Measurements from ENCODE around the gene RSL1D1. TPM values are rescaled to one million over a fixed set of nuclear protein-coding genes. Genes with fewer than 3 reads are reported as not detected.

Gene RSL1D1
- total and polyA plus RNA-seq, 2 donors (not counting 1 experiment from before 2014, with no cell fraction given): 40.5 to 158 TPM

DNA sequence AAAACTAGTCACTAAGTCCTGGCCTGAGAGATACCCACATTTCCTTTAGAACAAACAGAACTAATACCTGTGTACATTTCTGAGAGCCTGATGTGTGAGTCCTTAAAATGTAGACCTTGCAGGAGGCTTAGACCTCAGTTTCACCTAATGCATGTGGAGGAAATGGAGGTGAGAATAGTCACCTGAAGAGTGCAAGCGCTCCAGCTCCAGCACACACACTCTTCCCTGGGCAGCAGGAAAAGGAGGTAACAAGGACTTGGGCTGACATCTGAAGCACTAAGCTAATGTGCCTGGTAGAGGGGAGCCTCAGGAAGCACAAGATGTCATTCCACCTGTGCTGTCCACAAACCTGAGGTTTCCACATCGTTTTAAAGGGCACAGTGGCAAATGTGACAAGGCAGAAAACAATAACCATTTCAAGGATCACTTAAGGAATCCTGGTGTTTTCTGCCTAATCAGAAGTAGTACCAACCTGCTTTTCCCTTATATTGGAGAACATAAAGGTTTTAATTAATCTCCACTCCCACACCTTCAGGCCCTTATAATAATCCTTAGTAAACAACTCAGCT, 17.2 kb upstream of the RSL1D1 start:
- H3K27ac ChIP-seq (ENCODE audit: insufficient read depth, low read length): no peak overlapping the region
- no peak overlapping the region for H3K4me2 ChIP-seq (ENCODE audit: extremely low read depth, insufficient read depth, low read length)
- H2AFZ ChIP-seq (ENCODE audit: low read length): no peak overlapping the region
- peaks cover 3% of the 10 kb centered on the region for H3K4me1 ChIP-seq (ENCODE audit: control insufficient read depth, extremely low read depth, insufficient read depth, low read length)
- TF ChIP-seq, protein P1, sequence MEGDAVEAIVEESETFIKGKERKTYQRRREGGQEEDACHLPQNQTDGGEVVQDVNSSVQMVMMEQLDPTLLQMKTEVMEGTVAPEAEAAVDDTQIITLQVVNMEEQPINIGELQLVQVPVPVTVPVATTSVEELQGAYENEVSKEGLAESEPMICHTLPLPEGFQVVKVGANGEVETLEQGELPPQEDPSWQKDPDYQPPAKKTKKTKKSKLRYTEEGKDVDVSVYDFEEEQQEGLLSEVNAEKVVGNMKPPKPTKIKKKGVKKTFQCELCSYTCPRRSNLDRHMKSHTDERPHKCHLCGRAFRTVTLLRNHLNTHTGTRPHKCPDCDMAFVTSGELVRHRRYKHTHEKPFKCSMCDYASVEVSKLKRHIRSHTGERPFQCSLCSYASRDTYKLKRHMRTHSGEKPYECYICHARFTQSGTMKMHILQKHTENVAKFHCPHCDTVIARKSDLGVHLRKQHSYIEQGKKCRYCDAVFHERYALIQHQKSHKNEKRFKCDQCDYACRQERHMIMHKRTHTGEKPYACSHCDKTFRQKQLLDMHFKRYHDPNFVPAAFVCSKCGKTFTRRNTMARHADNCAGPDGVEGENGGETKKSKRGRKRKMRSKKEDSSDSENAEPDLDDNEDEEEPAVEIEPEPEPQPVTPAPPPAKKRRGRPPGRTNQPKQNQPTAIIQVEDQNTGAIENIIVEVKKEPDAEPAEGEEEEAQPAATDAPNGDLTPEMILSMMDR (conservative IDR thresholded peaks at IDR 0.05 in 1 of 2, IDR thresholded peaks at IDR 0.05 in 1 of 2; ENCODE audit: low read depth in 1 of 2, low read length in 2 of 2): no peak
- TF ChIP-seq EZH2 (IDR thresholded peaks at IDR 0.05; ENCODE audit: low read length, missing control alignments): no peak
- H4K20me1 ChIP-seq (ENCODE audit: control insufficient read depth, extremely low read depth, insufficient read depth, low read length): no peaks in the 10 kb centered on the region
- no peak overlapping the region for H3K4me3 ChIP-seq (replicated peaks in 1 of 4; ENCODE audit: control extremely low read depth in 1 of 4, insufficient read depth in 1 of 4, low read depth in 3 of 4, low read length in 4 of 4)
- no peak overlapping the region for H3K9ac ChIP-seq (ENCODE audit: insufficient read depth, low read length)
- H3K36me3 ChIP-seq (ENCODE audit: control insufficient read depth, insufficient read depth, low read length): peaks cover 4% of the 10 kb centered on the region
- DNase-seq (ENCODE audit: low read depth in 2 of 2): no peak
- H3K9me3 ChIP-seq (ENCODE audit: control insufficient read depth, insufficient read depth, low read depth, low read length): no peaks in the 10 kb centered on the region
- H3K79me2 ChIP-seq (ENCODE audit: control insufficient read depth, insufficient read depth, low read length): no peaks in the 10 kb centered on the region
- no peaks in the 10 kb centered on the region for H3K27me3 ChIP-seq (ENCODE audit: control insufficient read depth, insufficient read depth, low read length)

DNA sequence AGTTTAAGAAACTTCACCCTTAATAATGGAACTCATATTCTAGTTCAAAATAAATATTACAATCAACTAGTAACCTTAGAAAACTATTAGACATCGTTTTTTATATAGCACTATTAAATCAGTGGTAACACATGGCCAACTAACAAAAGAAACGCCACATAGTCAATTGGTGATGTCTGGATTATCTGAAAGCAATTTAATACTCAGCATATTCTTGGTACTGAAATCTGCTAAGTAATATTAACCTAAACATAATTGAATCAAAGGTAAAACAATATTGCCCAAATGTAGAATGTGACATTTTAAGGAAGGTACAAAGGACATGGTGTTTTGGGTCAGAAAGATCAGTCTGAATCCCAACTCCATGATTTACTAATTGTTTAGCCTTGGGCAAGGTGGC, 11.1 kb upstream of the RSL1D1 start:
- no peak overlapping the region for H2AFZ ChIP-seq (ENCODE audit: low read length)

DNA sequence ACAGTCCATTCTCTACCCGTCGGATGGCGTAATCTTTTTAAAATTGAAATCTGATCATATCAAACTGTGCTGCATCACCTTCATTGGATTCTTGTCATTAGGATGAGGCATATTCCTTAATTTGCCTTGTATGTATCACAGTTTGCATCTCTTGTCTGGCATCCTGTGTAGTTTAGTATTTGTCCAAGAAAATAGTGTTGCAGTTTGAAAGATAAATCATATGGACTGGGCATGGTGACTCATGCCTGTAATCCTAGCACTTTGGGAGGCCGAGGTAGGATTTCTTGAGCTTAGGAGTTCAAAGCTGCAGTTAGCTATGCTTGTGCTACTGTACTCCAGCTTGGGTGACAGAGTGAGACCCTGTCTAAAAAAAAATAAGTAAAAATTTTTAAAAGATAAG, 5.8 kb upstream of the RSL1D1 start:
- Histone ChIP-seq H3K9me3 (ENCODE audit: control insufficient read depth, insufficient read depth, low read depth, low read length) (no peaks in the 10 kb centered on the region), H3K4me1 (ENCODE audit: control insufficient read depth, extremely low read depth, insufficient read depth, low read length) (no peaks in the 10 kb centered on the region), H3K4me2 (ENCODE audit: extremely low read depth, insufficient read depth, low read length) (no peak overlapping the region), H2AFZ (ENCODE audit: low read length) (no peak overlapping the region), H3K27ac (ENCODE audit: insufficient read depth, low read length) (no peak overlapping the region), H3K4me3 (replicated peaks in 1 of 4; ENCODE audit: control extremely low read depth in 1 of 4, insufficient read depth in 1 of 4, low read depth in 3 of 4, low read length in 4 of 4) (no peak overlapping the region), H3K36me3 (ENCODE audit: control insufficient read depth, insufficient read depth, low read length) (no peaks in the 10 kb centered on the region), H3K79me2 (ENCODE audit: control insufficient read depth, insufficient read depth, low read length) (peaks cover 42% of the 10 kb centered on the region), H3K9ac (ENCODE audit: insufficient read depth, low read length) (no peak overlapping the region), H3K27me3 (ENCODE audit: control insufficient read depth, insufficient read depth, low read length) (no peaks in the 10 kb centered on the region), H4K20me1 (ENCODE audit: control insufficient read depth, extremely low read depth, insufficient read depth, low read length) (no peaks in the 10 kb centered on the region)
- DNase-seq (ENCODE audit: low read depth in 2 of 2): peak; percentile 28 to 60
- no peak for TF ChIP-seq EZH2 (IDR thresholded peaks at IDR 0.05; ENCODE audit: low read length, missing control alignments)
- TF ChIP-seq, protein P1 (conservative IDR thresholded peaks at IDR 0.05 in 1 of 2, IDR thresholded peaks at IDR 0.05 in 1 of 2; ENCODE audit: low read depth in 1 of 2, low read length in 2 of 2): no peak

More for the DNA sequence above, 11.1 kb upstream of the RSL1D1 start:
- H3K9ac ChIP-seq (ENCODE audit: insufficient read depth, low read length): no peak overlapping the region
- TF ChIP-seq EZH2 (IDR thresholded peaks at IDR 0.05; ENCODE audit: low read length, missing control alignments): no peak
- TF ChIP-seq, protein P1 (conservative IDR thresholded peaks at IDR 0.05 in 1 of 2, IDR thresholded peaks at IDR 0.05 in 1 of 2; ENCODE audit: low read depth in 1 of 2, low read length in 2 of 2): no peak
- no peak overlapping the region for H3K4me2 ChIP-seq (ENCODE audit: extremely low read depth, insufficient read depth, low read length)
- H3K9me3 ChIP-seq (ENCODE audit: control insufficient read depth, insufficient read depth, low read depth, low read length): no peaks in the 10 kb centered on the region
- no peak overlapping the region for H3K27ac ChIP-seq (ENCODE audit: insufficient read depth, low read length)
- H3K27me3 ChIP-seq (ENCODE audit: control insufficient read depth, insufficient read depth, low read length): no peaks in the 10 kb centered on the region
- peaks cover 7% of the 10 kb centered on the region for H3K79me2 ChIP-seq (ENCODE audit: control insufficient read depth, insufficient read depth, low read length)
- DNase-seq (ENCODE audit: low read depth in 2 of 2): no peak
- H3K36me3 ChIP-seq (ENCODE audit: control insufficient read depth, insufficient read depth, low read length): no peaks in the 10 kb centered on the region
- H4K20me1 ChIP-seq (ENCODE audit: control insufficient read depth, extremely low read depth, insufficient read depth, low read length): no peaks in the 10 kb centered on the region
- H3K4me1 ChIP-seq (ENCODE audit: control insufficient read depth, extremely low read depth, insufficient read depth, low read length): peaks cover 3% of the 10 kb centered on the region
- H3K4me3 ChIP-seq (replicated peaks in 1 of 4; ENCODE audit: control extremely low read depth in 1 of 4, insufficient read depth in 1 of 4, low read depth in 3 of 4, low read length in 4 of 4): no peak overlapping the region
